Thoracic aorta (tissue), 2 donors: ENCODE measurements around the gene IGLON5. TPM values are rescaled to one million over a fixed set of nuclear protein-coding genes. Genes with fewer than 3 reads are reported as not detected.

Source experiments
- ATAC-seq: fragments of 150-250 bp; one replicate; pipeline ENCODE4 v1.8.0; 2017; ENCODE audit warnings: low read depth; ENCODE audit not compliant: insufficient number of reproducible peaks, low FRiP score
- DNase-seq: peaks from one replicate; pipeline ENCODE4 v3.0.0-alpha.2; 2020; ENCODE audit warnings: low spot score
- H3K27ac ChIP-seq, 2 donors: fragments of 200-600 bp; sonication (generic); 1 replicate in 1 of 2; 2 replicates in 1 of 2; pipeline ENCODE4 v1.5.1; 2016; ENCODE audit warnings: mild to moderate bottlenecking in 2 of 2, moderate library complexity in 2 of 2
- H3K27me3 ChIP-seq: fragments of 200-600 bp; sonication (generic); replicated peaks from 2 replicates; pipeline ENCODE4 v1.6.0; 2016; ENCODE audit warnings: mild to moderate bottlenecking; ENCODE audit not compliant: insufficient read depth
- H3K36me3 ChIP-seq: fragments of 200-600 bp; sonication (generic); one replicate; pipeline ENCODE4 v1.5.1; 2016
- H3K4me1 ChIP-seq, 2 donors: fragments of 200-600 bp; sonication (generic); 1 replicate in 1 of 2; 2 replicates in 1 of 2; pipeline versions ENCODE4 v1.5.1 to v1.6.0; 2016; ENCODE audit warnings: low read depth in 2 of 2, mild to moderate bottlenecking in 1 of 2; ENCODE audit not compliant: control insufficient read depth in 1 of 2
- H3K4me3 ChIP-seq: fragments of 200-600 bp; sonication (generic); 2 replicates; pipeline ENCODE4 v1.5.1; 2016; ENCODE audit warnings: mild to moderate bottlenecking
- H3K9me3 ChIP-seq: fragments of 200-600 bp; sonication (generic); 2 replicates; pipeline ENCODE4 v1.5.1; 2016
- CTCF ChIP-seq: fragments of 200-600 bp; sonication (generic); IDR thresholded peaks from one replicate; pipeline ENCODE4 v1.5.1; 2019; ENCODE audit warnings: antibody characterized with exemption
- total RNA-seq, 2 donors: library from RNA; depleted of rRNA; stranded (reverse); fragments of >200 nt; gene quantifications; one replicate each; pipeline versions ENCODE4 v1.1.0 to v1.2.3, GENCODE V29; 2016

Gene IGLON5
- total RNA-seq, 2 donors from 2014 or later, result 1.6 TPM; not detected in 1

- Histone ChIP-seq H3K36me3 (no peaks in the 10 kb centered on the region), H3K4me1 (peaks cover 7 to 22% of the 10 kb centered on the region in 2 donors), H3K27me3 (no peaks in the 10 kb centered on the region), H3K9me3 (no peaks in the 10 kb centered on the region), H3K4me3 (peak overlapping the region; percentile 81), H3K27ac (peak overlapping the region; percentile 84 to 95)
- DNase-seq (peak; percentile 99), ATAC-seq (peak; percentile 40)
- no peak for TF ChIP-seq CTCF
These were observed 55.2 kb downstream of the IGLON5 start for GRCh38 chr19:51366389-51367254.

- ATAC-seq (no peak), DNase-seq (no peak)
- no peak for TF ChIP-seq CTCF
- Histone ChIP-seq H3K27ac (peak overlapping the region; percentile 84 to 95), H3K9me3 (no peaks in the 10 kb centered on the region), H3K4me3 (peak overlapping the region; percentile 81), H3K4me1 (peaks cover 7 to 22% of the 10 kb centered on the region in 2 donors), H3K36me3 (no peaks in the 10 kb centered on the region), H3K27me3 (no peaks in the 10 kb centered on the region)
These were observed 55.8 kb downstream of the IGLON5 start for GRCh38 chr19:51367255-51367564.

- TF ChIP-seq CTCF, result peak; percentile 5
- ATAC-seq, result peak; percentile 89
These were observed 56.3 kb downstream of the IGLON5 start for GRCh38 chr19:51367565-51368365.

GRCh38 chr19:51368366-51369282 lies 57.2 kb downstream of the IGLON5 start, which contains the start of gene CLDND2:
Gene CLDND2, minus strand, starts transcription at chr19:51369003. Its CDS starts 426 bp downstream, at chr19:51368577.
- Histone ChIP-seq H3K27ac (peak within 1 kb of the TSS; percentile 57 to 67), H3K4me3 (peak within 1 kb of the TSS; percentile 81), H3K9me3 (no peaks in the 10 kb centered on the region), H3K36me3 (no peaks in the 10 kb centered on the region), H3K4me1 (peaks cover 7 to 22% of the 10 kb centered on the region in 2 donors), H3K27me3 (no peaks in the 10 kb centered on the region)
- no peak for DNase-seq
- no peak for ATAC-seq
- TF ChIP-seq CTCF, result no peak

More at GRCh38 chr19:51367565-51368365, 56.3 kb downstream of the IGLON5 start:
- peak; percentile 99 for DNase-seq
- peaks cover 7 to 22% of the 10 kb centered on the region in 2 donors for H3K4me1 ChIP-seq
- H3K9me3 ChIP-seq, result no peaks in the 10 kb centered on the region
- peak overlapping the region; percentile 81 for H3K4me3 ChIP-seq
- no peaks in the 10 kb centered on the region for H3K36me3 ChIP-seq
- H3K27ac ChIP-seq, result peak overlapping the region; percentile 84 to 95
- no peaks in the 10 kb centered on the region for H3K27me3 ChIP-seq
